Measurements from ENCODE around the gene PRKAB2.
"Not testable (repeated sequence)": the region's sequence is repeated elsewhere in the genome, so short reads cannot be mapped to it uniquely, and the experiment has no call there.

The PRKAB2 gene

GRCh38 chr1:147172168-147173016, at the start of gene PRKAB2:
Gene PRKAB2, minus strand, starts transcription at chr1:147172470. Its CDS starts 326 bp downstream, at chr1:147172144.
- DNase-seq: peak; percentile 93

- DNase-seq: no peak
These were observed 46.3 kb upstream of the PRKAB2 start for GRCh38 chr1:147218606-147219005.

- DNase-seq: no peak
These were observed 44.9 kb upstream of the PRKAB2 start for GRCh38 chr1:147217141-147217540.

GRCh38 chr1:147216124-147216523, 43.9 kb upstream of the PRKAB2 start:
- DNase-seq: no peak

GRCh38 chr1:147215540-147215916, 43.3 kb upstream of the PRKAB2 start:
- DNase-seq: no peak

GRCh38 chr1:147214842-147215539, 42.7 kb upstream of the PRKAB2 start:
- DNase-seq: no peak

GRCh38 chr1:147214325-147214724, 42.1 kb upstream of the PRKAB2 start:
- no peak for DNase-seq

- no peak for DNase-seq
These were observed 41.0 kb upstream of the PRKAB2 start for GRCh38 chr1:147213271-147213670.

GRCh38 chr1:147211577-147211976, 39.3 kb upstream of the PRKAB2 start:
- DNase-seq: no peak

GRCh38 chr1:147210987-147211386, 38.7 kb upstream of the PRKAB2 start:
- DNase-seq: no peak

- no peak for DNase-seq
These were observed 37.9 kb upstream of the PRKAB2 start for GRCh38 chr1:147209825-147210821.

- DNase-seq: no peak
These were observed 36.3 kb upstream of the PRKAB2 start for GRCh38 chr1:147208619-147209018.

- DNase-seq: no peak
These were observed 34.9 kb upstream of the PRKAB2 start for GRCh38 chr1:147207192-147207591.

GRCh38 chr1:147204080-147204479, 31.8 kb upstream of the PRKAB2 start:
- no peak for DNase-seq

- DNase-seq: no peak
These were observed 30.3 kb upstream of the PRKAB2 start for GRCh38 chr1:147202576-147202975.

- DNase-seq: no peak
These were observed 29.5 kb upstream of the PRKAB2 start for GRCh38 chr1:147201786-147202185.

- DNase-seq: no peak
These were observed 29.0 kb upstream of the PRKAB2 start for GRCh38 chr1:147201276-147201675.

- not testable (repeated sequence) for DNase-seq
These were observed 25.1 kb upstream of the PRKAB2 start for GRCh38 chr1:147197324-147197723.

- DNase-seq: no peak
These were observed 17.2 kb upstream of the PRKAB2 start for GRCh38 chr1:147189514-147189913.

GRCh38 chr1:147185432-147185831, 13.2 kb upstream of the PRKAB2 start:
- no peak for DNase-seq

GRCh38 chr1:147177611-147178380, 5.5 kb upstream of the PRKAB2 start:
- no peak for DNase-seq

Data from NCI-H2227 treated with DMSO at 0.1 percent for 48 hours (cell line).